DOHH2 (cell line): ENCODE data around the gene SESN2.

ENCODE experiments used
- H3F3A ChIP-seq: fragments of 200-600 bp; sonication (generic), shearing (Covaris generic); 2 replicates; pipeline ENCODE4 v1.6.0; 2016; ENCODE audit warnings: antibody characterized with exemption, mild to moderate bottlenecking; ENCODE audit not compliant: control insufficient read depth, insufficient read depth
- H3K27ac ChIP-seq: fragments of 200-600 bp; sonication (generic); 2 replicates; pipeline ENCODE4 v1.5.1; 2014; ENCODE audit warnings: low read depth, mild to moderate bottlenecking, low read length, moderate library complexity
- H3K27me3 ChIP-seq: fragments of 200-600 bp; sonication (generic); 2 replicates; pipeline ENCODE4 v1.6.1; 2014; ENCODE audit warnings: mild to moderate bottlenecking, low read length, mixed read lengths; ENCODE audit not compliant: control insufficient read depth
- H3K36me3 ChIP-seq: fragments of 200-600 bp; sonication (generic); 2 replicates; pipeline ENCODE4 v1.6.1; 2014; ENCODE audit warnings: mild to moderate bottlenecking, low read length, moderate library complexity, mixed read lengths; ENCODE audit not compliant: control insufficient read depth
- H3K4me1 ChIP-seq: fragments of 200-600 bp; sonication (generic); 2 replicates; pipeline ENCODE4 v1.6.1; 2014; ENCODE audit warnings: mild to moderate bottlenecking, low read length, mixed read lengths; ENCODE audit not compliant: control insufficient read depth
- H3K4me2 ChIP-seq: fragments of 200-600 bp; sonication (generic); 2 replicates; pipeline ENCODE4 v1.6.0; 2014; ENCODE audit warnings: mild to moderate bottlenecking, low read length, moderate library complexity
- H3K4me3 ChIP-seq: fragments of 200-600 bp; sonication (generic); 2 replicates; pipeline ENCODE4 v1.5.1; 2014; ENCODE audit warnings: mild to moderate bottlenecking, low read length, mixed read lengths
- H3K79me2 ChIP-seq: fragments of 200-600 bp; sonication (generic); 2 replicates; pipeline ENCODE4 v1.6.1; 2014; ENCODE audit warnings: mild to moderate bottlenecking, low read length, mixed read lengths; ENCODE audit not compliant: control insufficient read depth
- H3K9me2 ChIP-seq: fragments of 200-600 bp; sonication (generic); replicated peaks from 2 replicates; pipeline ENCODE4 v1.6.1; 2014; ENCODE audit warnings: mild to moderate bottlenecking, low read length, mixed read lengths; ENCODE audit not compliant: control insufficient read depth
- H3K9me3 ChIP-seq: fragments of 200-600 bp; sonication (generic); 2 replicates; pipeline ENCODE4 v1.6.1; 2014; ENCODE audit warnings: antibody characterized with exemption, low read length, mixed read lengths; ENCODE audit not compliant: control insufficient read depth, insufficient read depth
- H4K20me1 ChIP-seq: fragments of 200-600 bp; sonication (generic); 2 replicates; pipeline ENCODE4 v1.6.0; 2014; ENCODE audit warnings: low read depth, mild to moderate bottlenecking, antibody characterized with exemption, low read length, moderate library complexity; ENCODE audit not compliant: control insufficient read depth, insufficient read depth
- CTCF ChIP-seq: fragments of 200-600 bp; sonication (generic); IDR thresholded peaks from one replicate; pipeline ENCODE4 v1.5.1; 2014; ENCODE audit warnings: antibody characterized with exemption, mild to moderate bottlenecking, low read depth, low read length; ENCODE audit not compliant: poor library complexity, severe bottlenecking
- EZH2phosphoT487 ChIP-seq: fragments of 200-600 bp; sonication (generic); IDR thresholded peaks from 2 replicates; pipeline ENCODE4 v1.6.1; 2017; ENCODE audit warnings: borderline replicate concordance, mild to moderate bottlenecking, antibody characterized with exemption, low read length, moderate library complexity, mixed read lengths

SESN2 gene

DNA sequence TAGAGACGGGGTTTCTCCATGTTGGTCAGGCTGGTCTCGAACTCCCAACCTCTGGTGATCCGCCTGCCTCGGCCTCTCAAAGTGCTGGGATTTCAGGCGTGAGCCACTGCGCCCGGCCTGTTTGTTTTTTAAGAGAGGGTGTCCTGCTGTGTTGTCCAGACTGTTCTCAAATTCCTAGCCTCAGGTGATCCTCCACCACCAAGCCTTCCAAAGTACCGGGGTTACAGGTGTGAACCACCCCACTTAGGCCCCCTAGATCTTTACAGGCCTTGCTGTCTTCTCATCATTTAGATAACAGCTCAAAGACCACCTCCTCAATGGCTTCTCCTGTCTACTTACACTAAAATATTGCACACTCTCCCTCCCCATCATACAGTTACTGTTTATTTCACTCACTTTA, 6.3 kb downstream of the SESN2 start:
- H3K36me3 ChIP-seq: no peaks in the 10 kb centered on the region
- H3K79me2 ChIP-seq: peaks cover 65% of the 10 kb centered on the region
- no peaks in the 10 kb centered on the region for H3K9me3 ChIP-seq
- TF ChIP-seq CTCF (no peak), EZH2phosphoT487 (no peak)
- H3F3A ChIP-seq: 0 out of 2 replicates have a peak, but pooled peaks cover 6% of the 10 kb centered on the region
- H3K4me3 ChIP-seq: no peak overlapping the region
- H3K4me1 ChIP-seq: peaks cover 9% of the 10 kb centered on the region
- H3K4me2 ChIP-seq: no peak overlapping the region
- H3K9me2 ChIP-seq: no peaks in the 10 kb centered on the region
- H3K27ac ChIP-seq: no peak overlapping the region
- peaks cover 9% of the 10 kb centered on the region for H4K20me1 ChIP-seq
- H3K27me3 ChIP-seq: no peaks in the 10 kb centered on the region; the same call in 1 of the 2 replicates

DNA sequence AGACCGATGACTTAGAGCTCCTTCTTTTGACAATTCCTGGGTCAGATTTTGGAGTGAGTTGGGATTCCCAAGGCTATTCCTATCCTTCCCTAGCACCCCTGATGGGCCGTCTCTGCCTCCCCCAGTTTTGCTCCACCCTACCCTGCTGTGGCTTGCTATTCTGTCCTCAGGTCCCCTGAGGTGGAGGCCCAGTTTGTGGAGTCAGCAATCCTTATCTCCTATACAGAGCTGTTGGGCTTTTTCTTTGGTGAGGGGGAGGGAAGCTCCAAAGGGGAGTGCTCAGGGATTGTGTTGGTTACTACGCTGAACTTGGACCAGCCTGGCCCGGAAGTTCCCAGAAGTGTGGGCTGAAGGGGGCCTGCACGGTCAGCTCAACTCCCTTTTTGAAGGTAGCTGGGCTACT, 7.6 kb downstream of the SESN2 start:
- Histone ChIP-seq H3K79me2 (peaks cover 52% of the 10 kb centered on the region), H3K4me2 (no peak overlapping the region), H3K36me3 (no peaks in the 10 kb centered on the region), H3K27me3 (no peaks in the 10 kb centered on the region), H3F3A (0 out of 2 replicates have a peak, but pooled peaks cover 6% of the 10 kb centered on the region), H3K4me3 (no peak overlapping the region), H3K9me3 (no peaks in the 10 kb centered on the region), H4K20me1 (no peaks in the 10 kb centered on the region; the same call in 1 of the 2 replicates), H3K4me1 (no peaks in the 10 kb centered on the region), H3K27ac (no peak overlapping the region), H3K9me2 (no peaks in the 10 kb centered on the region)
- TF ChIP-seq CTCF (no peak), EZH2phosphoT487 (no peak)

GRCh38 chr1:28267633-28268032, 8.3 kb downstream of the SESN2 start:
- no peak overlapping the region for H3K27ac ChIP-seq
- H3K9me2 ChIP-seq: no peaks in the 10 kb centered on the region
- H3K36me3 ChIP-seq: no peaks in the 10 kb centered on the region
- no peak for TF ChIP-seq EZH2phosphoT487
- no peak for TF ChIP-seq CTCF
- no peaks in the 10 kb centered on the region for H3K27me3 ChIP-seq
- H3K4me2 ChIP-seq: no peak overlapping the region
- no peaks in the 10 kb centered on the region; the same call in 1 of the 2 replicates for H4K20me1 ChIP-seq
- H3K4me1 ChIP-seq: no peaks in the 10 kb centered on the region
- H3K9me3 ChIP-seq: no peaks in the 10 kb centered on the region
- 0 out of 2 replicates have a peak, but pooled peaks cover 6% of the 10 kb centered on the region for H3F3A ChIP-seq
- no peak overlapping the region for H3K4me3 ChIP-seq
- H3K79me2 ChIP-seq: peaks cover 47% of the 10 kb centered on the region

GRCh38 chr1:28269529-28269928, 10.2 kb downstream of the SESN2 start:
- H3K4me1 ChIP-seq: no peaks in the 10 kb centered on the region

More at GRCh38 chr1:28269529-28269928, 10.2 kb downstream of the SESN2 start:
- peaks cover 10% of the 10 kb centered on the region for H3K36me3 ChIP-seq
- H3K27me3 ChIP-seq: no peaks in the 10 kb centered on the region
- H3K9me3 ChIP-seq: no peaks in the 10 kb centered on the region
- H3K27ac ChIP-seq: no peak overlapping the region
- H3F3A ChIP-seq: 0 out of 2 replicates have a peak, but pooled peaks cover 3% of the 10 kb centered on the region
- H3K4me2 ChIP-seq: no peak overlapping the region
- peaks cover 32% of the 10 kb centered on the region for H3K79me2 ChIP-seq
- no peak overlapping the region for H3K4me3 ChIP-seq
- no peak for TF ChIP-seq EZH2phosphoT487
- no peak for TF ChIP-seq CTCF
- H3K9me2 ChIP-seq: no peaks in the 10 kb centered on the region
- no peaks in the 10 kb centered on the region for H4K20me1 ChIP-seq
